GM20000 (cell line): ENCODE measurements around the gene HUWE1.

ENCODE experiments used
- DNase-seq: peaks from one replicate; pipeline ENCODE4 v3.0.0; 2012; ENCODE audit warnings: low spot score
- TF ChIP-seq, protein P1 (sequence below): IDR thresholded peaks from 2 replicates; pipeline ENCODE4 v1.5.1; 2012; ENCODE audit warnings: mild to moderate bottlenecking, control low read depth; ENCODE audit errors: extremely low read depth, missing control alignments

Gene HUWE1

DNA sequence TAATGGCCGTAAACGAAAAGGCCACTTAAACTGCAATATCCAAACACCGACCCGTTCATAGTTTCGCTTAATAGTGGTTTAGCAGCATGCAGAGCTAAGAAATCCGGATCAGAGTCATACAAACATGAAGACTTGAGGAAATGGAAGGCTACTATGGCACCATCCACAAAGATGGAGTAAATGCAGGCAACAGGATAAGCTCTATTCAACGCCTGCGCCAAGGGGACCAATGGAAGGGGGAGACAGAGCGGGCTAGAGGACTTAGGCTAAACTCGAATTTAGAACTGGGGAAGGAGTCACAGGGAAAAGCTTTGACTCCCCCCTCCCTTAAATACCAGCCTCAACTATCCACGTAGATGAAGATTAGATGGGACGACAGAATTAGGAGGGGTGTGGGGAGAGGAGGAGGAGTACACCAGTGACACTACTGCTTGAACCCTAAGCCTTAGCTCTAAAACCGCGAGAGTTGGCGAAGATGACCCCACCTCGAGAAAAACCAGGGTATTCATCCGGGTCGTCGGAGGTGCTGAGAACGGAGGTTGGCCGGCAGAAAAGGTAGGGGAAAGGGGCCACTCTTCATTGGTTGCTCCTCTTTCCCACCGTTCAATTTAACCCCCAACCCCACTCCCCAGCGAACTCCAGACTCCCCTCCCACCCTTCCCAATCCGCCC, 3.5 kb downstream of the HUWE1 start:
- peak; percentile 9 for DNase-seq

DNA sequence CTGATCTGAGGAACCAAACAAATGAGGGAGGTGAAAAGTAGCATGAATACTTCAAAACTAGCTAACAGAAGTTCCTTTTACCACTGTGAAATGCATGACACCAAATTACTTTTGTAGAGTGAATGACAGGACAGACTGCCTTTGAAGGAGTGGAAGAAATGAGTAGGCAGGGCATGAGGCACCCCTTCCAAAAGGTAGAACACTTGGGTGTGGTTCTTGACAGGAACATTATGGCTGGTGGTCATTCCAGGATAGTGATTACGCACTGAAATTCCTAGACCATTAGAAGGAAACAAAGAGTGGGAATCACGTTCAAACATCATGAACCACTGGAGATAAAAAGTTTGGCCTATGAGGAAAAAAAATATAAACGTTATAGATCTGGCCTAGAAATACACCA, 4.9 kb downstream of the HUWE1 start:
- TF ChIP-seq, protein P1, sequence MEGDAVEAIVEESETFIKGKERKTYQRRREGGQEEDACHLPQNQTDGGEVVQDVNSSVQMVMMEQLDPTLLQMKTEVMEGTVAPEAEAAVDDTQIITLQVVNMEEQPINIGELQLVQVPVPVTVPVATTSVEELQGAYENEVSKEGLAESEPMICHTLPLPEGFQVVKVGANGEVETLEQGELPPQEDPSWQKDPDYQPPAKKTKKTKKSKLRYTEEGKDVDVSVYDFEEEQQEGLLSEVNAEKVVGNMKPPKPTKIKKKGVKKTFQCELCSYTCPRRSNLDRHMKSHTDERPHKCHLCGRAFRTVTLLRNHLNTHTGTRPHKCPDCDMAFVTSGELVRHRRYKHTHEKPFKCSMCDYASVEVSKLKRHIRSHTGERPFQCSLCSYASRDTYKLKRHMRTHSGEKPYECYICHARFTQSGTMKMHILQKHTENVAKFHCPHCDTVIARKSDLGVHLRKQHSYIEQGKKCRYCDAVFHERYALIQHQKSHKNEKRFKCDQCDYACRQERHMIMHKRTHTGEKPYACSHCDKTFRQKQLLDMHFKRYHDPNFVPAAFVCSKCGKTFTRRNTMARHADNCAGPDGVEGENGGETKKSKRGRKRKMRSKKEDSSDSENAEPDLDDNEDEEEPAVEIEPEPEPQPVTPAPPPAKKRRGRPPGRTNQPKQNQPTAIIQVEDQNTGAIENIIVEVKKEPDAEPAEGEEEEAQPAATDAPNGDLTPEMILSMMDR: no peak
- DNase-seq: no peak

More for the DNA sequence above, 3.5 kb downstream of the HUWE1 start:
- TF ChIP-seq, protein P1: no peak

DNA sequence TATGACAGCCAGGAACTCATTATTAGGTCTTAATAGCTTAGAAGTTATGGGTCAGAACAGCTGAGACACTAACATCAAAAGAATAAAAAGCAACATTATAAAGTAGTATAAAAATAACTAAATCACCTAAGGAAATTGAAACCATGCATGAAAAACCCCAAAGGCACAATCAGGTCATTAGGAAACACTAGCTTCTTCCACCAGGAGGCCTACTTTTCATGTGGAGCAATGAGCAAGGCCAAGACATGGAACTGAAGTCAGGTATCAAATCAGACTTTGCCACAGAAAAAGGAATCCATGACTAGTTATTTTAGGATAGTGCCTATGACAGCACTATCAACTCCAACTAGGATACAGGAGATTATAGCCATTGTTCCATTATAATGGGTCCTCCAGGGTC, 7.9 kb downstream of the HUWE1 start:
- no peak for DNase-seq
- TF ChIP-seq, protein P1: no peak

- DNase-seq: no peak
- TF ChIP-seq, protein P1: no peak
Measured at GRCh38 chrX:53677286-53677685, 9.2 kb downstream of the HUWE1 start.

GRCh38 chrX:53674581-53674980, 11.9 kb downstream of the HUWE1 start:
- TF ChIP-seq, protein P1: no peak

DNA sequence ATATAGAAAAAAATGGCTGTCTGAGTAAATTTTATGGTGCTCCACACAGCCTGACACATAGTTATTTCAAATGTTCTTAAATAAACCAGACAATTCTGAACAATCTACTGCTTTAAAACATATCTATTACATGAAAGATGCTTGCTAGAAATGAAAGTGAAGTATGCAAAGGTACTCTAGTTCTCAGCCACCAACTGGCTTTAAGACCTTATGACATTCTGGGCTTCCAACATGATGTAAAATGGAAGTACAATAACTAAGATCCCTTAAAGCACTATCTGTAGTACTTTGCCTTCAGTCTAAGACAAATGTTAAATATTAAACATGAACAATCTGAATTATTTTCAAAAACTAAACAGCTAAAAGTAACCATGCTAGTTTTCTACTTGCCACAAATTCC, 17.3 kb downstream of the HUWE1 start:
- DNase-seq: no peak
- TF ChIP-seq, protein P1: no peak

More at GRCh38 chrX:53674581-53674980, 11.9 kb downstream of the HUWE1 start:
- DNase-seq: no peak

- no peak for DNase-seq
- TF ChIP-seq, protein P1: no peak
Measured at GRCh38 chrX:53666171-53666570, 20.3 kb downstream of the HUWE1 start.
